ENCODE results near the gene PIK3R5.

DNA sequence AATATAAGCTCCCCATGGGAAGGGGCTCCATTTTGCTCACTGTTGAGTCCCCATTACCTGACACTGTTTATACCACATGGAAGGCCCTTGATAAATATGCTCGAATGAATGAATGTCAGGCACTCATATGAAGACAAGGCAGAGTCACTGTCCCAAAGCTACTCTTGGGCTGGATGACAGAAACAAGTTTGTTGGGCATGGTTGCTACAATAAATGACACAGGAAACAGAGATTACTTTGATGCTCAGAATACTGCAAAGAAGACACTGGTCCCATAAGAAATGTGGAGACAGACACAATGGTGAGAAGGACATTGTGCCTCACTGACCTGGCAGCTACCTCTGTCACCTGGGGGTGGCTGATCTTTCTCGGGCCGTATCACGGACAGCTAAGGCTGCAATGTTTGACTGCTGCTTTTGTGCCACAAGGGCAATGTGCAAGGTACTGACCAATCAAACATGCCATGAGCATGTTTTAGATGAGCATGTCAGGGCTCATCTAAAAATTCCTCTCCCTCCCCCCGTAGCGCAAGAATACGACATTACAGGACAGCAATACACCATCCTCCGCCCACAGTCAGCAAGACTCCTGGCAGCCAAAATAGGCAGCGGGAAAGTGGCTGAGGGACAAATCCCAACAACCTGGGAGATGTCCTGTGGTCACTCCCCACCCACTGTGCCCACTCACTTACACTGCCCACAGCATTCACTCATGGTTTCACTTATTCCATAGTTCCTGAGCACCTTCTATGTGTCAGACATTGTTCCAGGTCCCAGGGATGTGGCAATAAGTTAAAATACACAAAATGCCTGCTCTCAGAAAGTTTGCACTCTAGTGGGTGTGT, 103.1 kb downstream of the PIK3R5 start:
- TF ChIP-seq, protein P1, sequence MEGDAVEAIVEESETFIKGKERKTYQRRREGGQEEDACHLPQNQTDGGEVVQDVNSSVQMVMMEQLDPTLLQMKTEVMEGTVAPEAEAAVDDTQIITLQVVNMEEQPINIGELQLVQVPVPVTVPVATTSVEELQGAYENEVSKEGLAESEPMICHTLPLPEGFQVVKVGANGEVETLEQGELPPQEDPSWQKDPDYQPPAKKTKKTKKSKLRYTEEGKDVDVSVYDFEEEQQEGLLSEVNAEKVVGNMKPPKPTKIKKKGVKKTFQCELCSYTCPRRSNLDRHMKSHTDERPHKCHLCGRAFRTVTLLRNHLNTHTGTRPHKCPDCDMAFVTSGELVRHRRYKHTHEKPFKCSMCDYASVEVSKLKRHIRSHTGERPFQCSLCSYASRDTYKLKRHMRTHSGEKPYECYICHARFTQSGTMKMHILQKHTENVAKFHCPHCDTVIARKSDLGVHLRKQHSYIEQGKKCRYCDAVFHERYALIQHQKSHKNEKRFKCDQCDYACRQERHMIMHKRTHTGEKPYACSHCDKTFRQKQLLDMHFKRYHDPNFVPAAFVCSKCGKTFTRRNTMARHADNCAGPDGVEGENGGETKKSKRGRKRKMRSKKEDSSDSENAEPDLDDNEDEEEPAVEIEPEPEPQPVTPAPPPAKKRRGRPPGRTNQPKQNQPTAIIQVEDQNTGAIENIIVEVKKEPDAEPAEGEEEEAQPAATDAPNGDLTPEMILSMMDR (IDR thresholded peaks at IDR 0.05): no peak
- no peak for TF ChIP-seq EZH2 (IDR thresholded peaks at IDR 0.05; ENCODE audit: borderline replicate concordance, insufficient read depth, low read depth, low read length, poor library complexity, severe bottlenecking)

Measured in B cell (primary cell).